Caco-2 (cell line): ENCODE results near the gene SNPH. TPM values are rescaled to one million over a fixed set of nuclear protein-coding genes. Genes with fewer than 3 reads are reported as not detected.

Source experiments
- BruUV-seq: library from RNA; stranded (reverse); fragments of 400-500 nt; replicated peaks from 2 replicates; lab custom pipeline; 2021; lab: Mats Ljungman, UMichigan
- CTCF ChIA-PET: fragments of 300-600 bp; sonication (Branson Sonifier 250); formaldehyde crosslinking; loops from one replicate; lab custom pipeline; 2022; ENCODE audit warnings: antibody characterized with exemption; lab: Charles Lee
- POLR2A ChIA-PET: fragments of 300-600 bp; sonication (Branson Sonifier 250); formaldehyde crosslinking; loops from one replicate; lab custom pipeline; 2022; ENCODE audit warnings: antibody characterized with exemption; lab: Charles Lee
- DNase-seq, 2 experiments: peaks; one replicate each; pipeline versions ENCODE4 v3.0.0 to v3.0.0-alpha.2; 2020 to 2022
- H3K27me3 ChIP-seq: replicated peaks from 2 replicates; pipeline ENCODE4 v1.6.0; 2011; ENCODE audit warnings: low read length; ENCODE audit not compliant: control insufficient read depth, insufficient read depth
- H3K36me3 ChIP-seq: 2 replicates; pipeline ENCODE4 v1.5.1; 2011; ENCODE audit warnings: low read length; ENCODE audit not compliant: control insufficient read depth, insufficient read depth
- H3K4me1 ChIP-seq: fragments of 250-450 bp; sonication (Bioruptor Pico); 2 replicates; pipeline ENCODE4 v1.5.1; 2020; ENCODE audit warnings: mild to moderate bottlenecking
- H3K4me3 ChIP-seq: 2 replicates; pipeline ENCODE4 v1.5.1; 2011; ENCODE audit warnings: low read depth, mild to moderate bottlenecking, control low read depth, low read length
- H3K9me3 ChIP-seq: fragments of 250-450 bp; sonication (Bioruptor Pico); 2 replicates; pipeline ENCODE4 v1.5.1; 2020; ENCODE audit warnings: mild to moderate bottlenecking, moderate library complexity
- H3K27ac Mint-ChIP-seq: one replicate; pipeline ENCODE4 v1.8.0; 2022; ENCODE audit warnings: mixed read lengths; ENCODE audit not compliant: unreplicated experiment
- H3K27me3 Mint-ChIP-seq: one replicate; pipeline ENCODE4 v1.8.0; 2022; ENCODE audit warnings: mixed read lengths; ENCODE audit not compliant: insufficient read depth, unreplicated experiment
- H3K36me3 Mint-ChIP-seq: one replicate; pipeline ENCODE4 v1.8.0; 2022; ENCODE audit warnings: mild to moderate bottlenecking, mixed read lengths; ENCODE audit not compliant: insufficient read depth, unreplicated experiment
- H3K4me1 Mint-ChIP-seq: one replicate; pipeline ENCODE4 v1.8.0; 2022; ENCODE audit warnings: low read depth, mixed read lengths; ENCODE audit not compliant: unreplicated experiment
- H3K4me3 Mint-ChIP-seq: one replicate; pipeline ENCODE4 v1.8.0; 2022; ENCODE audit warnings: mild to moderate bottlenecking, moderate library complexity, mixed read lengths; ENCODE audit not compliant: unreplicated experiment
- H3K9me3 Mint-ChIP-seq: one replicate; pipeline ENCODE4 v1.8.0; 2022; ENCODE audit warnings: mixed read lengths; ENCODE audit not compliant: unreplicated experiment
- CTCF ChIP-seq, 2 experiments: fragments of 200-600 bp in 1 of 2; IDR thresholded peaks; 1 replicate in 1 of 2; 2 replicates in 1 of 2; pipeline versions ENCODE4 v1.5.1 to v1.8.0; 2011 to 2022; ENCODE audit warnings: antibody characterized with exemption in 1 of 2, control low read depth in 1 of 2, inconsistent platforms in 1 of 2, low read depth in 1 of 2, low read length in 1 of 2, mild to moderate bottlenecking in 1 of 2, moderate library complexity in 1 of 2; ENCODE audit not compliant: insufficient read depth in 1 of 2, severe bottlenecking in 1 of 2, unreplicated experiment in 1 of 2
- intact Hi-C: fragments of 100-400 bp; cut with micrococcal nuclease; formaldehyde crosslinking; loops from one replicate; pipeline ENCODE4 v1.10.0; 2022; ENCODE audit not compliant: unreplicated experiment
- total RNA-seq: library from RNA; stranded (reverse); gene quantifications from 2 replicates; pipeline ENCODE4 v1.2.3, GENCODE V29; 2022

SNPH gene
- total RNA-seq, 1 experiment from 2014 or later = 0.36 TPM

- Histone ChIP-seq H3K9me3 (no peaks in the 10 kb centered on the region), H3K36me3 (no peaks in the 10 kb centered on the region), H3K27me3 (no peaks in the 10 kb centered on the region), H3K4me1 (no peaks in the 10 kb centered on the region), H3K4me3 (no peak overlapping the region)
- CTCF ChIA-PET = no interaction called here
- Mint-ChIP-seq H3K27ac (no peak overlapping the region), H3K4me1 (no peaks in the 10 kb centered on the region), H3K27me3 (peaks cover 10% of the 10 kb centered on the region), H3K9me3 (no peaks in the 10 kb centered on the region), H3K4me3 (no peak overlapping the region), H3K36me3 (no peaks in the 10 kb centered on the region)
- intact Hi-C loops = no loop called here
- DNase-seq = no peak
- BruUV-seq = no TSS peak
- POLR2A ChIA-PET = no interaction called here
- TF ChIP-seq CTCF (IDR thresholded peaks at IDR 0.05; ENCODE audit: insufficient read depth in 1 of 2, low read depth in 1 of 2, low read length in 1 of 2, severe bottlenecking in 1 of 2, unreplicated experiment in 1 of 2) = no peak
These were observed 31.4 kb downstream of the SNPH start for GRCh38 chr20:1297486-1297885.

- TF ChIP-seq CTCF (IDR thresholded peaks at IDR 0.05; ENCODE audit: insufficient read depth in 1 of 2, low read depth in 1 of 2, low read length in 1 of 2, severe bottlenecking in 1 of 2, unreplicated experiment in 1 of 2) = no peak
- ChIA-PET CTCF (no interaction called here), POLR2A (no interaction called here)
- H3K36me3 Mint-ChIP-seq = no peaks in the 10 kb centered on the region
- no TSS peak for BruUV-seq
- no peaks in the 10 kb centered on the region for H3K4me1 Mint-ChIP-seq
- no peak for DNase-seq
- Histone ChIP-seq H3K4me3 (no peak overlapping the region), H3K27me3 (no peaks in the 10 kb centered on the region), H3K9me3 (no peaks in the 10 kb centered on the region), H3K4me1 (no peaks in the 10 kb centered on the region), H3K36me3 (no peaks in the 10 kb centered on the region)
- H3K27ac Mint-ChIP-seq = no peak overlapping the region
- no peak overlapping the region for H3K4me3 Mint-ChIP-seq
- peaks cover 8% of the 10 kb centered on the region for H3K27me3 Mint-ChIP-seq
- no peaks in the 10 kb centered on the region for H3K9me3 Mint-ChIP-seq
- intact Hi-C loops = no loop called here
These were observed 32.1 kb downstream of the SNPH start for GRCh38 chr20:1298166-1298565.

GRCh38 chr20:1298888-1299511 lies 32.9 kb downstream of the SNPH start:
- H3K4me3 ChIP-seq = no peak overlapping the region
- POLR2A ChIA-PET = no interaction called here

More at GRCh38 chr20:1298888-1299511, 32.9 kb downstream of the SNPH start:
- Histone ChIP-seq H3K4me1 (no peaks in the 10 kb centered on the region), H3K27me3 (no peaks in the 10 kb centered on the region), H3K36me3 (no peaks in the 10 kb centered on the region), H3K9me3 (no peaks in the 10 kb centered on the region)
- H3K27ac Mint-ChIP-seq = no peak overlapping the region
- no peaks in the 10 kb centered on the region for H3K4me1 Mint-ChIP-seq
- H3K4me3 Mint-ChIP-seq = no peak overlapping the region
- TF ChIP-seq CTCF (IDR thresholded peaks at IDR 0.05; ENCODE audit: insufficient read depth in 1 of 2, low read depth in 1 of 2, low read length in 1 of 2, severe bottlenecking in 1 of 2, unreplicated experiment in 1 of 2) = no peak
- DNase-seq = no peak
- intact Hi-C loops = no loop called here
- no peaks in the 10 kb centered on the region for H3K36me3 Mint-ChIP-seq
- CTCF ChIA-PET = no interaction called here
- no peaks in the 10 kb centered on the region for H3K9me3 Mint-ChIP-seq
- peaks cover 8% of the 10 kb centered on the region for H3K27me3 Mint-ChIP-seq
- no TSS peak for BruUV-seq
